IMR-90 (cell line): Measurements from ENCODE around the gene NXPE1. TPM values are rescaled to one million over a fixed set of nuclear protein-coding genes. Genes with fewer than 3 reads are reported as not detected.

Experiments used
- ATAC-seq: fragments of 200-7000 bp; cut with Tn5 transposase; 2 replicates; pipeline ENCODE4 v1.9.1; 2020; ENCODE audit warnings: low read depth, mild to moderate bottlenecking, moderate library complexity
- BruUV-seq: library from RNA; stranded (reverse); fragments of 400-500 nt; replicated peaks from 2 replicates; lab custom pipeline; 2021; lab: Mats Ljungman, UMichigan
- CTCF ChIA-PET: fragments of 300-600 bp; formaldehyde crosslinking; extraction: SDS; loops from one replicate; lab custom pipeline; 2021; ENCODE audit warnings: antibody characterized with exemption; lab: Yijun Ruan, JAX
- POLR2A ChIA-PET: fragments of 300-600 bp; sonication (Branson Sonifier 250); formaldehyde crosslinking; loops from one replicate; lab custom pipeline; 2022; ENCODE audit warnings: antibody characterized with exemption; ENCODE audit not compliant: unreplicated experiment; lab: Charles Lee
- DNase-seq: peaks from one replicate; pipeline ENCODE4 v3.0.0; 2013
- H2AFZ ChIP-seq: replicated peaks from 2 replicates; pipeline ENCODE3; 2013; ENCODE audit warnings: low read length, mild to moderate bottlenecking; ENCODE audit not compliant: poor library complexity
- H2AK5ac ChIP-seq: 2 replicates; pipeline ENCODE4 v1.6.1; 2013; ENCODE audit warnings: low read depth, low read length, inconsistent platforms
- H2AK9ac ChIP-seq: replicated peaks from 2 replicates; pipeline ENCODE3; 2013; ENCODE audit warnings: mild to moderate bottlenecking, low read depth, low read length, moderate library complexity; ENCODE audit not compliant: poor library complexity
- H2BK120ac ChIP-seq: 2 replicates; pipeline ENCODE4 v1.6.1; 2013; ENCODE audit warnings: low read depth, low read length, inconsistent platforms
- H2BK15ac ChIP-seq: 3 replicates; pipeline ENCODE4 v1.6.1; 2013; ENCODE audit warnings: low read depth, low read length, inconsistent platforms
- H2BK20ac ChIP-seq: 2 replicates; pipeline ENCODE4 v1.6.1; 2013; ENCODE audit warnings: low read depth, mild to moderate bottlenecking, inconsistent platforms, low read length, moderate library complexity
- H2BK5ac ChIP-seq: 2 replicates; pipeline ENCODE4 v1.6.1; 2013; ENCODE audit warnings: mild to moderate bottlenecking, low read depth, low read length, inconsistent platforms; ENCODE audit not compliant: poor library complexity, severe bottlenecking
- H3K14ac ChIP-seq: replicated peaks from 2 replicates; pipeline ENCODE4 v1.6.1; 2013; ENCODE audit warnings: low read depth, low read length, inconsistent platforms
- H3K18ac ChIP-seq: 2 replicates; pipeline ENCODE4 v1.6.1; 2013; ENCODE audit warnings: low read depth, low read length, control low read depth
- H3K23ac ChIP-seq: 2 replicates; pipeline ENCODE4 v1.6.1; 2013; ENCODE audit warnings: low read depth, low read length, inconsistent platforms
- H3K27ac ChIP-seq: 2 replicates; pipeline ENCODE4 v1.5.1; 2013; ENCODE audit warnings: mild to moderate bottlenecking, control low read depth, low read length; ENCODE audit not compliant: insufficient read depth
- H3K27me3 ChIP-seq: 2 replicates; pipeline ENCODE4 v1.6.1; 2013; ENCODE audit warnings: low read length; ENCODE audit not compliant: control insufficient read depth, insufficient read depth
- H3K36me3 ChIP-seq: 2 replicates; pipeline ENCODE4 v1.6.1; 2013; ENCODE audit warnings: low read length, mixed read lengths; ENCODE audit not compliant: control insufficient read depth, insufficient read depth
- H3K4ac ChIP-seq: 2 replicates; pipeline ENCODE4 v1.6.1; 2013; ENCODE audit warnings: low read depth, low read length, inconsistent platforms
- H3K4me1 ChIP-seq: 2 replicates; pipeline ENCODE4 v1.6.1; 2013; ENCODE audit warnings: low read length, mixed read lengths; ENCODE audit not compliant: control insufficient read depth, insufficient read depth
- H3K4me2 ChIP-seq: 2 replicates; pipeline ENCODE4 v1.6.1; 2013; ENCODE audit warnings: low read depth, mild to moderate bottlenecking, control low read depth, low read length, moderate library complexity
- H3K4me3 ChIP-seq: 2 replicates; pipeline ENCODE4 v1.5.1; 2013; ENCODE audit warnings: low read depth, mild to moderate bottlenecking, control low read depth, low read length, moderate library complexity; ENCODE audit not compliant: insufficient read depth
- H3K56ac ChIP-seq: 2 replicates; pipeline ENCODE4 v1.6.1; 2013; ENCODE audit warnings: low read length, inconsistent platforms; ENCODE audit not compliant: insufficient read depth; ENCODE audit errors: extremely low read depth
- H3K79me1 ChIP-seq, 2 experiments: 2 replicates each; pipeline ENCODE4 v1.6.1; 2013; ENCODE audit warnings: low read length in 2 of 2, inconsistent platforms in 1 of 2, low read depth in 1 of 2
- H3K9ac ChIP-seq: 2 replicates; pipeline ENCODE4 v1.6.1; 2013; ENCODE audit warnings: low read depth, low read length, control low read depth
- H3K9me1 ChIP-seq: 2 replicates; pipeline ENCODE4 v1.6.1; 2013; ENCODE audit warnings: low read length, inconsistent platforms; ENCODE audit not compliant: insufficient read depth
- H3K9me3 ChIP-seq: 2 replicates; pipeline ENCODE4 v1.6.1; 2013; ENCODE audit warnings: low read length; ENCODE audit not compliant: control insufficient read depth, insufficient read depth
- H4K20me1 ChIP-seq: 2 replicates; pipeline ENCODE4 v1.6.1; 2013; ENCODE audit warnings: low read length, inconsistent platforms; ENCODE audit not compliant: insufficient read depth
- H4K5ac ChIP-seq: 2 replicates; pipeline ENCODE4 v1.6.1; 2013; ENCODE audit warnings: mild to moderate bottlenecking, low read depth, low read length, control low read depth
- H4K8ac ChIP-seq, 2 experiments: 2 replicates each; pipeline ENCODE4 v1.6.1; 2013; ENCODE audit warnings: low read depth in 2 of 2, low read length in 2 of 2, control low read depth in 1 of 2, inconsistent platforms in 1 of 2
- H4K91ac ChIP-seq: 2 replicates; pipeline ENCODE4 v1.6.1; 2013; ENCODE audit warnings: low read depth, low read length, inconsistent platforms; ENCODE audit not compliant: insufficient read depth
- BHLHE40 ChIP-seq: fragments of 150-350 bp; IDR thresholded peaks from 2 replicates; pipeline ENCODE4 v1.6.1; 2016; ENCODE audit warnings: mild to moderate bottlenecking, low read depth, low read length
- CEBPB ChIP-seq: IDR thresholded peaks from 2 replicates; pipeline ENCODE4 v1.6.1; 2012; ENCODE audit warnings: low read depth, low read length, improper control_type of control experiment
- CHD1 ChIP-seq: IDR thresholded peaks from 2 replicates; pipeline ENCODE4 v1.6.1; 2012; ENCODE audit warnings: low read depth, low read length, improper control_type of control experiment
- CTCF ChIP-seq: conservative IDR thresholded peaks from 2 replicates; pipeline ENCODE4 v1.5.1; 2012; ENCODE audit warnings: mild to moderate bottlenecking, low read depth, low read length, improper control_type of control experiment
- ELK1 ChIP-seq: fragments of 150-350 bp; IDR thresholded peaks from 2 replicates; pipeline ENCODE4 v1.6.1; 2016; ENCODE audit warnings: low read depth, mild to moderate bottlenecking, low read length, moderate library complexity, borderline replicate concordance
- FOS ChIP-seq: fragments of 150-350 bp; IDR thresholded peaks from 2 replicates; pipeline ENCODE4 v1.6.1; 2016; ENCODE audit warnings: low read depth, low read length
- MAFK ChIP-seq: IDR thresholded peaks from 2 replicates; pipeline ENCODE4 v1.6.1; 2012; ENCODE audit warnings: low read depth, low read length, improper control_type of control experiment
- MAZ ChIP-seq: IDR thresholded peaks from 2 replicates; pipeline ENCODE4 v1.6.1; 2012; ENCODE audit warnings: low read depth, mild to moderate bottlenecking, low read length, improper control_type of control experiment, moderate library complexity, borderline replicate concordance
- MXI1 ChIP-seq: IDR thresholded peaks from 2 replicates; pipeline ENCODE4 v1.6.1; 2012; ENCODE audit warnings: low read depth, mild to moderate bottlenecking, low read length, moderate library complexity, borderline replicate concordance
- NFE2L2 ChIP-seq: fragments of 150-350 bp; IDR thresholded peaks from 2 replicates; pipeline ENCODE4 v1.6.1; 2016; ENCODE audit warnings: low read depth, mild to moderate bottlenecking, low read length
- POLR2A ChIP-seq: IDR thresholded peaks from 2 replicates; pipeline ENCODE4 v1.6.1; 2012; ENCODE audit warnings: mild to moderate bottlenecking, low read depth, low read length
- RAD21 ChIP-seq: IDR thresholded peaks from 2 replicates; pipeline ENCODE4 v1.6.1; 2012; ENCODE audit warnings: low read length, improper control_type of control experiment
- RCOR1 ChIP-seq: IDR thresholded peaks from 2 replicates; pipeline ENCODE4 v1.6.1; 2012; ENCODE audit warnings: mild to moderate bottlenecking, low read length, improper control_type of control experiment; ENCODE audit not compliant: insufficient replicate concordance
- RFX5 ChIP-seq: IDR thresholded peaks from 2 replicates; pipeline ENCODE4 v1.8.0; 2012; ENCODE audit warnings: low read depth, mild to moderate bottlenecking, low read length, moderate library complexity
- SMC3 ChIP-seq: fragments of 150-350 bp; IDR thresholded peaks from 2 replicates; pipeline ENCODE4 v1.6.1; 2016; ENCODE audit warnings: low read depth, mild to moderate bottlenecking, antibody characterized with exemption, low read length, moderate library complexity
- USF2 ChIP-seq: fragments of 150-350 bp; IDR thresholded peaks from 2 replicates; pipeline ENCODE4 v1.6.1; 2017; ENCODE audit warnings: mild to moderate bottlenecking, antibody characterized with exemption, low read length, low read depth
- WGBS, 2 experiments: methylation state at CpG; one replicate each; pipeline versions ENCODE4 v1.1.5 to v1.1.7; 2013; ENCODE audit warnings: missing lambda C conversion rate in 2 of 2; ENCODE audit not compliant: insufficient read length in 1 of 2; ENCODE audit errors: extremely low coverage in 2 of 2; 5-methylcytosine and 5-hydroxymethylcytosine counted together
- dilution Hi-C: fragments of 300-500 bp; cut with HindIII; formaldehyde crosslinking; loops from one replicate; pipeline ENCODE4 v1.14.3; 2018; ENCODE audit warnings: low sequenced_read_pairs; ENCODE audit not compliant: unreplicated experiment
- in situ Hi-C: fragments of 300-500 bp; cut with MboI; formaldehyde crosslinking; loops from 3 replicates; pipeline ENCODE4 v1.14.3; 2019; ENCODE audit warnings: low sequenced_read_pairs, inconsistent platforms, mixed read lengths
- intact Hi-C: fragments of 100-400 bp; cut with micrococcal nuclease; formaldehyde crosslinking; loops from 2 replicates; pipeline ENCODE4 v1.10.0; 2022
- polyA plus RNA-seq, 3 experiments: library from polyadenylated mRNA; depleted of rRNA; stranded (reverse); fragments of >200 nt; gene quantifications; 2 replicates each; pipeline ENCODE4 v1.2.3, GENCODE V29; 2012; ENCODE audit warnings: low replicate concordance in 1 of 3
- total RNA-seq: library from RNA; depleted of rRNA; stranded (reverse); fragments of >200 nt; gene quantifications from 2 replicates; pipeline ENCODE4 v1.2.3, GENCODE V29; 2012

Gene NXPE1
- total and polyA plus RNA-seq, 2 of the 4 experiments (the other 2 are of a cell fraction), result not detected

- no peak overlapping the region for H3K4ac ChIP-seq
- H3K27ac ChIP-seq, result no peak overlapping the region
- no peak overlapping the region for H3K4me3 ChIP-seq
- BruUV-seq, result no TSS peak
- no peak overlapping the region for H3K9ac ChIP-seq
- H2BK120ac ChIP-seq, result no peak overlapping the region
- dilution Hi-C loops (no loop called here), intact Hi-C loops (no loop called here), in situ Hi-C loops (loop anchor here (25.0 kb wide), 1 partner anchor 586 kb away; no protein-coding TSS in a partner anchor)
- H2BK20ac ChIP-seq, result no peak overlapping the region
- CTCF ChIA-PET, result no interaction called here
- H3K4me1 ChIP-seq, result no peaks in the 10 kb centered on the region
- H3K14ac ChIP-seq, result no peak overlapping the region
- H3K4me2 ChIP-seq, result no peak overlapping the region
- H4K5ac ChIP-seq, result no peak overlapping the region
- no peak overlapping the region for H3K18ac ChIP-seq
- H3K27me3 ChIP-seq, result no peaks in the 10 kb centered on the region
- DNase-seq (no peak), ATAC-seq (no peak)
- no peak overlapping the region for H2AK9ac ChIP-seq
- H3K36me3 ChIP-seq, result no peaks in the 10 kb centered on the region
- H3K9me1 ChIP-seq, result no peaks in the 10 kb centered on the region
- WGBS, 2 experiments, result no CpG with 5 or more reads among the region's 1 CpG
- no peaks in the 10 kb centered on the region for H3K9me3 ChIP-seq
- TF ChIP-seq FOS (no peak), BHLHE40 (no peak), USF2 (no peak), CTCF (no peak), RFX5 (no peak), MXI1 (no peak), RCOR1 (no peak), CHD1 (no peak), MAFK (no peak), SMC3 (no peak), NFE2L2 (no peak), POLR2A (no peak), CEBPB (no peak), MAZ (no peak), RAD21 (no peak), ELK1 (no peak)
- H3K79me1 ChIP-seq, result no peaks in the 10 kb centered on the region
- H2BK15ac ChIP-seq, result no peak overlapping the region
- no peak overlapping the region for H4K8ac ChIP-seq
- H2BK5ac ChIP-seq, result no peak overlapping the region
- H3K56ac ChIP-seq, result no peak overlapping the region
- no peak overlapping the region for H4K91ac ChIP-seq
- H4K20me1 ChIP-seq, result no peaks in the 10 kb centered on the region
- no peak overlapping the region for H2AFZ ChIP-seq
- no peak overlapping the region for H3K23ac ChIP-seq
- POLR2A ChIA-PET, result no interaction called here
- no peak overlapping the region for H2AK5ac ChIP-seq
These were observed 38.8 kb upstream of the NXPE1 start for GRCh38 chr11:114598461-114598860.
